NCI-H2029 (cell line): Measurements from ENCODE around the gene AOX1.
"Not testable (repeated sequence)": the region's sequence is repeated elsewhere in the genome, so short reads cannot be mapped to it uniquely, and the experiment has no call there.

Experiments used
- DNase-seq: peaks from one replicate; lab custom pipeline; 2025; lab: John Stamatoyannopoulos, UW

AOX1 gene

GRCh38 chr2:200703127-200703925 is 117.5 kb downstream of the AOX1 start:
- DNase-seq = no peak

DNA sequence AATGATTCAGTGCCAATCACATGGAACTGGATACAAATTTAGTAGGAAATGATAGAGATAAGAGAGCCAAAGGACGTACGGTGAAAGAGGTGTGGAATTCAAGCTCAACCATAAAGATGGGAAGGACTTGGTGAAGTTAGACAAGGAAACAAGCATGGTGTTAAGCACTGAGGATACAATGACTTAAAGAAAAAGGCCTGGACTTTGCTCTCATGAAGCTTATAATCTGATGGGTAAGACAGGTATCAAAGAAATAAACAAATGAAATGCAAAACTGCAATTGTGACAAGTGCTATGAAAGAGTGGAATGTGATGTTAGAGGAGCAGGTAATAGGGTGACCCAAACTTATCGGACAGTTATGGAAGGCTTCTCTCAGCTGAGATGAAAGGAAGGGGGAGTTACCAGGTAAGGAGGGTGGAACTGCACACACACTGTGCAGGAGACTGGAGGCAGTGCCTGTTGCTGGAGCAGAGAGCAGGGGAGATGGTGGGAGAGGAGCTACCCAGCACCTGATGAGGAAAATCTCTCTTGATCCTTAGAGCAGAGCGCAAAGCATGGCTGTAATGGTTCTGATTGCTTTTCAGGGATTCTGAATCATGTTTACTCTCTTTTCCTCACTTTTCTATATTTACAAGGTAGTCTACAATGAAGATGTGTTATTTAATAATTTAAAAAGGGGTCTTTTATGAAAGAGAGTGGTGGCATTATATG is 118.3 kb downstream of the AOX1 start:
- no peak for DNase-seq

DNA sequence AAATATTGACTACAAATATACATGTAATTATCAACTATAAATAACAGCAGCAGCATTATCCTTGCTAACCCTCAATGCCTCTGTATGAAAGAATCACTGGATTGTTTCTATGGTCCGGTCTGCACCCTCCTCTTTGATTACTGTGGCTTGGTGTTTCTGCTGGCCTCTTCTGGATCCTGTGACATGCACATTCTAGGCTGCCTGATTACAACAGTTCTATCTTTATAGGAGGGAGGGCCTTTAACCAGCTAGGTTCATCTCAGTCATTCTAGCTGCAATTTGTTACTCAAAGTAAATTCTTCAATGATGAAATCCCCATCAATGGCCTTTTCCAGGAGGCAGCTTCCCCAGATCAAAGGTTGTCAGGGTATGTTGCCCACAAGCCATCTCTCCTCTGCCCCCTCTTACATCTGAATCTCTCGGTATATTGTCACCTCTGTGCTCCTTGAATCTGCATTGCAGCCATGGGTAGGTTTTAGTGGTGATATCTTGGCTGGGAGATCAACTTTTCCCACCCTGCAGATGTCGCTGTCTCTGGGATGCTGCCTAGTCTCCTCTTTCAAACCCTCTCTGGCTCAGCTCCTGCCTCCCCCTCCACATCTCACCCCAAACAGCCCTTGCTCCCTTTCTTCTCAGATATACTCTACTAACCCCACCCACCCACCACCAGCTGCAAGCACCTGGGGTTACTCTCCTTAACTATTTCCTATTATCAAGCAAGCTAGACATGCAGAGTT is 119.7 kb downstream of the AOX1 start:
- no peak for DNase-seq

DNA sequence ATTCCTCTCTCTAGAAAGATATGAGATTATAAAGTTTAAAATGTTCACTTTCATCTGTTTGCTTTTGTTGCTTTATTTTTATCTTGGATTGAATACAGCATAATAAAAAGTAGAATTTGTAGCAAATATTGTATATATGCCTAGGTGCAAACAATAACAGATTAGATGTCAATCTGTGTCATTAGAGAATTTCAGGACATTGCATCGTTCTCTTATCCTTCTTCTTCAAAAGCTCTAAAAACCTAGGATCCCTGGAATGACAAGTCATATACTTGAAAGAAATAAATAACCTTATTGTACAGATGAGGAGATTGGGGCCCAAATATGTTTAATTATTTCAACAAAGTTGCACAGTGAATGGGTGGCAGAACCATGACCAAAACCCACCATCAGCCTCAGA is 123.1 kb downstream of the AOX1 start:
- no peak for DNase-seq

- DNase-seq = peak; percentile 92
Measured at GRCh38 chr2:200713003-200713703, 127.3 kb downstream of the AOX1 start.

DNA sequence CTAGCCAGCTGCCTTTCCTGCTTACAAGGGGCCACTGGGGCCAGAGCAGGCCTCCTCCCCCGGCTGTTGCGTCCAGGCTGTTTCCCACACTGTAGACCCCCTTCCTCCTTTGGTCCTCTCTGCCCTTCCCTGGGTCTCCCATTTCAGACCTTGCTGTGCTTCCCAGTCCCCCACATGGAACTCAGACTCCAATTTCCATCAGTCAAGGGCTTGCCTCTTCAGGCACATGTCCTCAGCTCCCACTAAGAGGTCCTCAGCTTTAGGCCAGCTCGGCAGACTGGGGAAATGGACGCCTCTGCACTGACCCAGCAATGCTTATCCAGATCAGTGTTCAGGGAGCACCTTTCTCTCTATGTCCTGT is 127.9 kb downstream of the AOX1 start:
- no peak for DNase-seq

DNA sequence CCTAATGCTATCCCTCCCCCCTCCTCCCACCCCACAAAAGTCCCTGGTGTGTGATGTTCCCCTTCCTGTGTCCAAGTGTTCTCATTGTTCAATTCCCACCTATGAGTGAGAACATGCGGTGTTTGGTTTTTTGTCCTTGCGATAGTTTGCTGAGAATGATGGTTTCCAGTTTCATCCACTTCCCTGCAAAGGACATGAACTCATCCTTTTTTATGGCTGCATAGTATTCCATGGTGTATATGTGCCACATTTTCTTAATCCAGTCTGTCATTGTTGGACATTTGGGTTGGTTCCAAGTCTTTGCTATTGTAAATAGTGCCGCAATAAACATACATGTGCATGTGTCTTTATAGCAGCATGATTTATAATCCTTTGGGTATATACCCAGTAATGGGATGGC is 129.2 kb downstream of the AOX1 start:
- DNase-seq = not testable (repeated sequence)

- DNase-seq = no peak
Measured at GRCh38 chr2:200716386-200716785, 130.6 kb downstream of the AOX1 start.
